Neuronal stem cell (in vitro differentiated cells): ENCODE measurements around the gene CRADD.

ENCODE experiments used
- DNase-seq: peaks from one replicate; pipeline ENCODE4 v3.0.0-alpha.2; 2013; ENCODE audit warnings: low spot score
- H2AFZ ChIP-seq: one replicate; pipeline ENCODE4 v1.6.1; 2013; ENCODE audit warnings: mild to moderate bottlenecking, low read length, inconsistent platforms
- H2AK5ac ChIP-seq: 2 replicates; pipeline ENCODE4 v1.6.1; 2013; ENCODE audit warnings: low read depth, mild to moderate bottlenecking, inconsistent platforms, low read length, moderate library complexity, mixed read lengths
- H2BK120ac ChIP-seq: 2 replicates; pipeline ENCODE4 v1.6.1; 2013; ENCODE audit warnings: low read depth, mild to moderate bottlenecking, inconsistent platforms, low read length, moderate library complexity, mixed read lengths
- H2BK12ac ChIP-seq: one replicate; pipeline ENCODE4 v1.6.1; 2013; ENCODE audit warnings: low read length, inconsistent platforms
- H2BK15ac ChIP-seq: 2 replicates; pipeline ENCODE4 v1.6.1; 2013; ENCODE audit warnings: mild to moderate bottlenecking, low read length, inconsistent platforms, mixed read lengths
- H2BK5ac ChIP-seq: one replicate; pipeline ENCODE4 v1.6.1; 2013; ENCODE audit warnings: inconsistent platforms, mild to moderate bottlenecking, low read length, moderate library complexity
- H3K14ac ChIP-seq: one replicate; pipeline ENCODE4 v1.6.1; 2013; ENCODE audit warnings: low read length, inconsistent platforms
- H3K18ac ChIP-seq: 2 replicates; pipeline ENCODE4 v1.6.1; 2013; ENCODE audit warnings: low read length, inconsistent platforms
- H3K23ac ChIP-seq: 2 replicates; pipeline ENCODE4 v1.6.1; 2013; ENCODE audit warnings: low read depth, mild to moderate bottlenecking, mixed read lengths, low read length, inconsistent platforms; ENCODE audit not compliant: poor library complexity
- H3K27ac ChIP-seq: replicated peaks from 3 replicates; pipeline ENCODE4 v1.5.1; 2013; ENCODE audit warnings: low read length, inconsistent platforms
- H3K27me3 ChIP-seq, 3 experiments: 2 replicates each; pipeline ENCODE4 v1.6.1; 2013; ENCODE audit warnings: low read length in 3 of 3, mild to moderate bottlenecking in 2 of 3, inconsistent platforms in 1 of 3, low read depth in 1 of 3, mixed read lengths in 1 of 3, moderate library complexity in 1 of 3; ENCODE audit not compliant: control insufficient read depth in 3 of 3, insufficient read depth in 3 of 3
- H3K36me3 ChIP-seq, 2 donors: replicated peaks in 1 of 2; 2 replicates each; pipeline ENCODE4 v1.6.1; 2013; ENCODE audit warnings: low read length in 2 of 2; ENCODE audit not compliant: control insufficient read depth in 2 of 2, insufficient read depth in 2 of 2
- H3K4ac ChIP-seq: 2 replicates; pipeline ENCODE4 v1.6.1; 2013; ENCODE audit warnings: inconsistent platforms, mild to moderate bottlenecking, low read length, moderate library complexity
- H3K4me1 ChIP-seq, 2 donors: 1 replicate in 1 of 2; 2 replicates in 1 of 2; pipeline ENCODE4 v1.6.1; 2013; ENCODE audit warnings: low read length in 2 of 2, low read depth in 1 of 2; ENCODE audit not compliant: control insufficient read depth in 2 of 2, insufficient read depth in 1 of 2
- H3K4me2 ChIP-seq: one replicate; pipeline ENCODE4 v1.6.1; 2013; ENCODE audit warnings: mild to moderate bottlenecking, low read length, inconsistent platforms; ENCODE audit not compliant: insufficient read depth, poor library complexity, severe bottlenecking
- H3K4me3 ChIP-seq, 2 donors: 2 replicates each; pipeline ENCODE4 v1.5.1; 2013; ENCODE audit warnings: low read length in 2 of 2, mild to moderate bottlenecking in 2 of 2, inconsistent platforms in 1 of 2, moderate library complexity in 1 of 2
- H3K79me1 ChIP-seq: one replicate; pipeline ENCODE4 v1.6.1; 2013; ENCODE audit warnings: low read depth, mild to moderate bottlenecking, inconsistent platforms, low read length, moderate library complexity
- H3K9ac ChIP-seq: one replicate; pipeline ENCODE4 v1.6.1; 2013; ENCODE audit warnings: mild to moderate bottlenecking, low read depth, low read length, inconsistent platforms; ENCODE audit not compliant: poor library complexity
- H3K9me3 ChIP-seq, 2 donors: replicated peaks in 1 of 2; 2 replicates each; pipeline versions ENCODE3 to v1.6.1; 2013; ENCODE audit warnings: low read length in 2 of 2, mild to moderate bottlenecking in 2 of 2, inconsistent platforms in 1 of 2, low read depth in 1 of 2, mixed read lengths in 1 of 2, moderate library complexity in 1 of 2; ENCODE audit not compliant: control insufficient read depth in 2 of 2, insufficient read depth in 1 of 2
- H4K8ac ChIP-seq: one replicate; pipeline ENCODE4 v1.6.1; 2013; ENCODE audit warnings: low read depth, mild to moderate bottlenecking, inconsistent platforms, low read length, moderate library complexity
- H4K91ac ChIP-seq: one replicate; pipeline ENCODE4 v1.6.1; 2013; ENCODE audit warnings: low read length, low read depth, mild to moderate bottlenecking, inconsistent platforms; ENCODE audit not compliant: poor library complexity
- WGBS, 2 donors: extraction: QIAGEN DNeasy Blood & Tissue Kit; methylation state at CpG; one replicate each; pipeline ENCODE4 v1.1.7; 2013; ENCODE audit warnings: missing lambda C conversion rate in 2 of 2, mixed read lengths in 1 of 2; ENCODE audit not compliant: insufficient read length in 2 of 2, insufficient replicate concordance in 1 of 2; ENCODE audit errors: extremely low coverage in 2 of 2; 5-methylcytosine and 5-hydroxymethylcytosine counted together

CRADD gene

GRCh38 chr12:93812626-93813025 is 135.5 kb downstream of the CRADD start:
- H4K91ac ChIP-seq: no peak overlapping the region
- H2BK15ac ChIP-seq: no peak overlapping the region
- H2BK12ac ChIP-seq: no peak overlapping the region
- no peak overlapping the region for H3K27ac ChIP-seq
- DNase-seq: no peak
- no peak overlapping the region for H2BK120ac ChIP-seq
- no peak overlapping the region for H3K4me2 ChIP-seq
- no peak overlapping the region for H2BK5ac ChIP-seq
- H3K79me1 ChIP-seq: no peaks in the 10 kb centered on the region
- no peak overlapping the region for H3K4ac ChIP-seq
- no peak overlapping the region for H3K23ac ChIP-seq
- H2AK5ac ChIP-seq: no peak overlapping the region
- H3K9ac ChIP-seq: no peak overlapping the region
- H3K4me1 ChIP-seq: peaks cover 0 to 5% of the 10 kb centered on the region in 2 donors
- no peaks in the 10 kb centered on the region for H3K36me3 ChIP-seq
- H3K4me3 ChIP-seq: no peak overlapping the region
- H3K27me3 ChIP-seq: no peaks in the 10 kb centered on the region
- no CpG with 5 or more reads among the region's 3 CpGs for WGBS, 2 donors
- H3K14ac ChIP-seq: no peak overlapping the region
- no peak overlapping the region for H4K8ac ChIP-seq
- no peak overlapping the region for H2AFZ ChIP-seq
- H3K9me3 ChIP-seq: no peaks in the 10 kb centered on the region
- no peak overlapping the region for H3K18ac ChIP-seq

- Histone ChIP-seq H3K79me1 (no peaks in the 10 kb centered on the region), H3K4me2 (no peak overlapping the region), H3K18ac (no peak overlapping the region), H3K4me3 (no peak overlapping the region), H3K9ac (no peak overlapping the region), H2BK5ac (no peak overlapping the region), H3K27ac (no peak overlapping the region), H4K91ac (no peak overlapping the region), H2BK15ac (no peak overlapping the region), H3K9me3 (no peaks in the 10 kb centered on the region), H3K4ac (no peak overlapping the region), H3K23ac (no peak overlapping the region), H2BK12ac (no peak overlapping the region), H2BK120ac (no peak overlapping the region), H3K4me1 (peaks cover 0 to 5% of the 10 kb centered on the region in 2 donors), H2AFZ (no peak overlapping the region), H3K14ac (no peak overlapping the region), H3K27me3 (no peaks in the 10 kb centered on the region), H2AK5ac (no peak overlapping the region), H3K36me3 (no peaks in the 10 kb centered on the region), H4K8ac (no peak overlapping the region)
- no CpG with 5 or more reads among the region's 3 CpGs for WGBS, 2 donors
- DNase-seq: no peak
These were observed 136.0 kb downstream of the CRADD start for GRCh38 chr12:93813186-93813585.

- Histone ChIP-seq H3K18ac (no peak overlapping the region), H2BK120ac (no peak overlapping the region), H2AFZ (peak overlapping the region; percentile 32), H3K27ac (no peak overlapping the region), H4K91ac (no peak overlapping the region), H3K4me1 (peaks cover 0 to 5% of the 10 kb centered on the region in 2 donors), H2BK5ac (no peak overlapping the region), H3K23ac (no peak overlapping the region), H3K9ac (no peak overlapping the region), H3K4ac (no peak overlapping the region), H3K4me2 (no peak overlapping the region), H3K36me3 (no peaks in the 10 kb centered on the region), H3K4me3 (no peak overlapping the region), H2BK15ac (no peak overlapping the region), H3K14ac (no peak overlapping the region), H3K27me3 (no peaks in the 10 kb centered on the region), H3K79me1 (no peaks in the 10 kb centered on the region), H2AK5ac (no peak overlapping the region), H4K8ac (no peak overlapping the region), H3K9me3 (no peaks in the 10 kb centered on the region), H2BK12ac (no peak overlapping the region)
- no peak for DNase-seq
- WGBS, 2 donors: no CpG with 5 or more reads among the region's 14 CpGs
These were observed 137.0 kb downstream of the CRADD start for GRCh38 chr12:93813972-93814821.

- Histone ChIP-seq H2BK12ac (no peak overlapping the region), H3K4me3 (no peak overlapping the region), H4K91ac (no peak overlapping the region), H2BK5ac (no peak overlapping the region), H3K4me2 (no peak overlapping the region), H3K27ac (no peak overlapping the region), H2BK15ac (no peak overlapping the region), H3K23ac (no peak overlapping the region), H2AFZ (no peak overlapping the region), H3K18ac (no peak overlapping the region), H3K27me3 (no peaks in the 10 kb centered on the region), H3K9ac (no peak overlapping the region), H3K36me3 (no peaks in the 10 kb centered on the region), H3K4ac (no peak overlapping the region), H3K14ac (no peak overlapping the region), H4K8ac (no peak overlapping the region), H3K4me1 (peaks cover 0 to under 1% of the 10 kb centered on the region in 2 donors), H3K79me1 (no peaks in the 10 kb centered on the region), H2BK120ac (no peak overlapping the region), H2AK5ac (no peak overlapping the region), H3K9me3 (no peaks in the 10 kb centered on the region)
- DNase-seq: no peak
- WGBS, 2 donors: no CpG with 5 or more reads among the region's 9 CpGs
These were observed 141.4 kb downstream of the CRADD start for GRCh38 chr12:93818488-93819049.
